Measurements from ENCODE around the gene UNC119B.
A peak's percentile ranks its signal among the peaks of the same experiment; 100 is the strongest.

Gene UNC119B

DNA sequence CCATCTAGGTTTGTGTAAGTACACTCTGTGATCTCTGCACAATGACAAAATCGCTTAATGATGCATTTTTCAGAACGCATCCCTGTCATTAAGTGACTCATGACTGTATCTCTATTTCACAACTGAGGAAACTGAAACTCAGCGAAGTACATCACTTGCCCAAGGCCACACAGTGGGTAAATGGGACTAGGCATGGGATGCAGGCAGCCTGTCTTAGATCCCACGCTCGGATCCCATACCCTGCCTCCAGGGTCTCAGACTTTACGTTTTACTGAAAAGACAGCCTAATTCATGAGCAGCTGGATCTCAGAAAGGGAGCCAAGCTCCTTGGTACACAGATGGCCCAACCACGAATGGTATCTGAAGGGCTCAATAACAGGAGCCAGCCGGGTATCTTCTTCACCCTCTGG lies 25.7 kb upstream of the UNC119B start:
- TF ChIP-seq EGR1 (IDR thresholded peaks at IDR 0.05) (no peak), FOXM1 (IDR thresholded peaks at IDR 0.05; ENCODE audit: borderline replicate concordance, low read depth) (no peak), CEBPB (IDR thresholded peaks at IDR 0.05) (no peak), TCF12 (IDR thresholded peaks at IDR 0.05; ENCODE audit: low read depth) (no peak), CREB1 (IDR thresholded peaks at IDR 0.05; ENCODE audit: low read depth) (no peak), ZBTB7A (IDR thresholded peaks at IDR 0.05; ENCODE audit: low read depth) (no peak), TEAD4 (IDR thresholded peaks at IDR 0.05) (no peak), NFIC (IDR thresholded peaks at IDR 0.05) (no peak), YY1 (IDR thresholded peaks at IDR 0.05; ENCODE audit: low read depth) (no peak), RAD21 (IDR thresholded peaks at IDR 0.05; ENCODE audit: low read depth) (no peak), TAF1 (IDR thresholded peaks at IDR 0.05; ENCODE audit: low read depth) (no peak), EP300 (IDR thresholded peaks at IDR 0.05; ENCODE audit: borderline replicate concordance) (no peak), REST (IDR thresholded peaks at IDR 0.05; ENCODE audit: low read depth) (no peak)
- TF ChIP-seq, protein P1, sequence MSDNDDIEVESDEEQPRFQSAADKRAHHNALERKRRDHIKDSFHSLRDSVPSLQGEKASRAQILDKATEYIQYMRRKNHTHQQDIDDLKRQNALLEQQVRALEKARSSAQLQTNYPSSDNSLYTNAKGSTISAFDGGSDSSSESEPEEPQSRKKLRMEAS (IDR thresholded peaks at IDR 0.05), result no peak
- TF ChIP-seq, protein P2, sequence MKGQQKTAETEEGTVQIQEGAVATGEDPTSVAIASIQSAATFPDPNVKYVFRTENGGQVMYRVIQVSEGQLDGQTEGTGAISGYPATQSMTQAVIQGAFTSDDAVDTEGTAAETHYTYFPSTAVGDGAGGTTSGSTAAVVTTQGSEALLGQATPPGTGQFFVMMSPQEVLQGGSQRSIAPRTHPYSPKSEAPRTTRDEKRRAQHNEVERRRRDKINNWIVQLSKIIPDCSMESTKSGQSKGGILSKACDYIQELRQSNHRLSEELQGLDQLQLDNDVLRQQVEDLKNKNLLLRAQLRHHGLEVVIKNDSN (IDR thresholded peaks at IDR 0.05), result no peak

DNA sequence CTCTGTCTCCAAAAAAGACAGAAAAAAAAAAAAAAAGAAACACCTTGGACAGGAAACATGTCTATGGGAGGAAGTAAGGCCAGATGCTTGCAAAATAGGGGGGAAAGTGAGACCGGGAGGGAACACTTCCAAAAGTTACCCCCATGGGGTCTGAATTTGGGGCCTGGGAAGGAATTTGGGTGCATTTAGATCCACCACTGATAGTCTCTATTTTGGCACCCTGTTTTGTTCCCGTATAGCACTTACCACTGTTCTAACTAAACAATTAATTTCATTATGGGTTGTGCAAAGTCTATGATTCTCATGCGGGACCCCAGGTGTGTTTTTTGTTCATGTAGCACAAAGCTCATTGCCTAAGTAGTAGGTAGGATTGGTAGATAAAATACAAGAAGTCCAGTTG lies 24.7 kb upstream of the UNC119B start:
- TF ChIP-seq REST (IDR thresholded peaks at IDR 0.05; ENCODE audit: low read depth), result no peak
- no peak for TF ChIP-seq YY1 (IDR thresholded peaks at IDR 0.05; ENCODE audit: low read depth)
- no peak for TF ChIP-seq EP300 (IDR thresholded peaks at IDR 0.05; ENCODE audit: borderline replicate concordance)
- TF ChIP-seq EGR1 (IDR thresholded peaks at IDR 0.05), result no peak
- TF ChIP-seq RAD21 (IDR thresholded peaks at IDR 0.05; ENCODE audit: low read depth), result no peak
- TF ChIP-seq TEAD4 (IDR thresholded peaks at IDR 0.05), result no peak
- TF ChIP-seq NFIC (IDR thresholded peaks at IDR 0.05), result no peak
- no peak for TF ChIP-seq CREB1 (IDR thresholded peaks at IDR 0.05; ENCODE audit: low read depth)
- TF ChIP-seq, protein P2 (IDR thresholded peaks at IDR 0.05), result no peak
- TF ChIP-seq, protein P1 (IDR thresholded peaks at IDR 0.05), result no peak
- TF ChIP-seq TCF12 (IDR thresholded peaks at IDR 0.05; ENCODE audit: low read depth), result no peak
- no peak for TF ChIP-seq CEBPB (IDR thresholded peaks at IDR 0.05)
- TF ChIP-seq ZBTB7A (IDR thresholded peaks at IDR 0.05; ENCODE audit: low read depth), result no peak
- no peak for TF ChIP-seq FOXM1 (IDR thresholded peaks at IDR 0.05; ENCODE audit: borderline replicate concordance, low read depth)
- no peak for TF ChIP-seq TAF1 (IDR thresholded peaks at IDR 0.05; ENCODE audit: low read depth)

DNA sequence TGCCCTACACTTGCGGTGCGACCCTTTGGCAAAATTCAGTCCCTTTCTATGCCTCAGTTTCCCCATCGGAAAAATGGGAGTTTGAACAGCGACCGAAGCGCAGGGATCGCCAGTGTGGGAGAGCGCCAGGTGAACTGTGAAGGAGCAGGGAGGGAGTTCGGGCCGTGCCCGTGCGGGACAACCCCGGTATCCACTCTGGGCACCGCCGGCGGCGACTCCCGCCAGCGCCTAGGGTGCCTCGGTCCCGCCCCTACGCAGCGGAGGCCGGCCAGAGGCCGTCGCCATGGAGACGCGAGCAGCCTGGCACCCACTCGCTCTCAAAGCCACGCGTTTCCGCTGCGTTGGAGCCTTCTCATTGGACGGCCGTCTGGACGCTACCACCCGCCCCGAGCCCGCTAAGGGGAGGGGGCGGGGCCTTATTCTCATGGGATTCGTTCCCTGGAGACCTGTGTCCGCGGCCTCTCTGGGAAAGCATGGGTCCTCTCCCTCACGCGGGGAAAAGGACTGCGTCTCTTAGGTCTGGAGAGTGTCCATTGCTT lies 24.0 kb upstream of the UNC119B start:
- no peak for TF ChIP-seq NFIC (IDR thresholded peaks at IDR 0.05)
- TF ChIP-seq TAF1 (IDR thresholded peaks at IDR 0.05; ENCODE audit: low read depth), result no peak; the same call in 1 of the 2 replicates
- TF ChIP-seq, protein P1 (IDR thresholded peaks at IDR 0.05), result peak; percentile 25
- 0 out of 2 replicates have a peak, but pooled peaks have one; percentile 5 for TF ChIP-seq TEAD4 (IDR thresholded peaks at IDR 0.05)
- peak; percentile 32; the same call in 1 of the 2 replicates for TF ChIP-seq EP300 (IDR thresholded peaks at IDR 0.05; ENCODE audit: borderline replicate concordance)
- TF ChIP-seq CREB1 (IDR thresholded peaks at IDR 0.05; ENCODE audit: low read depth), result peak; percentile 71

DNA sequence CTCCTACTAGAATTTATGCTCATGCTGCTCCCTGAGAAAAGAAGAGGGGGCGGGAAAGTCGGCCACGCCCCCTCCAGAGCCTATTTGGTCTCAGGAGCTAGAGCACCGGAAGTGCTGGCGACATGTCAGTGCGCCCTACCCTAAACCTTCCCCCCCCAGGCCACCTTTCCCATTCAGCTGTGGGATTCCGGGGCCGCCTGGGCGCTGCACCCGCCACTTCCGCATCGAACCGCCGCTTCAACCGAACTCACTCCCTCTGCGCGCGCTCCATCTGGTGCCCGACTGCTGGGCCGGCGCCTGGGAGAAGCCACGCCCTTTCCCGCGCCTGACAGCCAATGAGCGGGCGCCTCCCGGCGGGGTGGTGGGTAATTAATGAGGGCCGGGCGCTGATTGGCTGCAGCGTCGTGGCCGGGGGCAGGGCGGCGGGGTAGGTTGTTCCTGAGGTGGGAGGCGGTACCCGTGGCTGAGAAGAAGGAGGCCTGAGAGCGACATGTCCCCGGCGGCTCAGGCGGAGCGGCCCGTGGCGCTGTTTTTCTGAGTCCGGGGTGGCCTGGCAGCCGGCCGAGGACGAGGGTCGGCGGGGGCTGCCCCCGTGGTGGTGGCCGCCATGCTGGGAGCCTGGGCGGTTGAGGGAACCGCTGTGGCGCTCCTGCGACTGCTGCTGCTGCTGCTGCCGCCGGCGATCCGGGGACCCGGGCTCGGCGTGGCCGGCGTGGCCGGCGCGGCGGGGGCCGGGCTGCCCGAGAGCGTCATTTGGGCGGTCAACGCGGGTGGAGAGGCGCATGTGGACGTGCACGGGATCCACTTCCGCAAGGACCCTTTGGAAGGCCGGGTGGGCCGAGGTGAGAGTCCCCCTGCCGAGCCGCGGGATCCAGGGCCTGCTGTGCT lies 23.3 kb upstream of the UNC119B start, which contains the start of gene MLEC:
Gene MLEC, plus strand, starts transcription at position 460 of the 888 bp plus-strand sequence. Its CDS starts 148 bp downstream, at position 608.
- TF ChIP-seq, protein P2 (IDR thresholded peaks at IDR 0.05), result peak; percentile 39; the same call in 1 of the 2 replicates
- TF ChIP-seq EP300 (IDR thresholded peaks at IDR 0.05; ENCODE audit: borderline replicate concordance) (no peak), NFIC (IDR thresholded peaks at IDR 0.05) (0 out of 2 replicates have a peak, but pooled peaks have one; percentile 18), ZBTB7A (IDR thresholded peaks at IDR 0.05; ENCODE audit: low read depth) (no peak; the same call in 1 of the 2 replicates), FOXM1 (IDR thresholded peaks at IDR 0.05; ENCODE audit: borderline replicate concordance, low read depth) (peak; percentile 63), CREB1 (IDR thresholded peaks at IDR 0.05; ENCODE audit: low read depth) (no peak), EGR1 (IDR thresholded peaks at IDR 0.05) (no peak), TCF12 (IDR thresholded peaks at IDR 0.05; ENCODE audit: low read depth) (peak; percentile 62), REST (IDR thresholded peaks at IDR 0.05; ENCODE audit: low read depth) (no peak), RAD21 (IDR thresholded peaks at IDR 0.05; ENCODE audit: low read depth) (peak; percentile 32; the same call in 1 of the 2 replicates), TAF1 (IDR thresholded peaks at IDR 0.05; ENCODE audit: low read depth) (peak; percentile 85), TEAD4 (IDR thresholded peaks at IDR 0.05) (peak; percentile 51), YY1 (IDR thresholded peaks at IDR 0.05; ENCODE audit: low read depth) (peak; percentile 80), CEBPB (IDR thresholded peaks at IDR 0.05) (no peak)
- TF ChIP-seq, protein P1 (IDR thresholded peaks at IDR 0.05), result peak; percentile 73
